Measurements from ENCODE around the gene ZFYVE9. TPM values are rescaled to one million over a fixed set of nuclear protein-coding genes. Genes with fewer than 3 reads are reported as not detected.

Gene ZFYVE9
- total RNA-seq, 1 donor from 2014 or later, result 16.5 TPM

- H3K4me2 ChIP-seq (ENCODE audit: low read length), result no peak overlapping the region
- no peak overlapping the region for H3K9ac ChIP-seq (ENCODE audit: low read length)
- FAIRE-seq (no peak), DNase-seq (ENCODE audit: low read depth) (no peak)
- peaks cover 30% of the 10 kb centered on the region for H4K20me1 ChIP-seq (ENCODE audit: insufficient read depth, low read length)
- Mint-ChIP-seq H3K9me3 (ENCODE audit: unreplicated experiment) (peaks cover 6% of the 10 kb centered on the region), H3K27me3 (ENCODE audit: low read depth, unreplicated experiment) (no peaks in the 10 kb centered on the region), H3K27ac (ENCODE audit: unreplicated experiment) (no peak overlapping the region), H3K4me1 (ENCODE audit: low read depth, unreplicated experiment) (peaks cover 7% of the 10 kb centered on the region), H3K36me3 (ENCODE audit: low read depth, unreplicated experiment) (peaks cover 2% of the 10 kb centered on the region), H3K4me3 (ENCODE audit: unreplicated experiment) (no peak overlapping the region)
- H3K79me2 ChIP-seq (ENCODE audit: insufficient read depth, low read length), result peaks cover 18% of the 10 kb centered on the region
- no peaks in the 10 kb centered on the region for H3K36me3 ChIP-seq (ENCODE audit: insufficient read depth, low read length)
- no peak for TF ChIP-seq CTCF (IDR thresholded peaks at IDR 0.05; ENCODE audit: insufficient read depth, low read depth, low read length)
- no peak for TF ChIP-seq EZH2 (IDR thresholded peaks at IDR 0.05; ENCODE audit: insufficient read depth, low read length)
- peaks cover 7% of the 10 kb centered on the region for H3K4me1 ChIP-seq (ENCODE audit: insufficient read depth, low read length)
- no peaks in the 10 kb centered on the region for H3K9me3 ChIP-seq (ENCODE audit: insufficient read depth, low read depth, low read length)
- no peaks in the 10 kb centered on the region for H3K27me3 ChIP-seq (ENCODE audit: insufficient read depth, low read length)
- H3K4me3 ChIP-seq (ENCODE audit: insufficient read depth, low read depth, low read length), result no peak overlapping the region
- H2AFZ ChIP-seq (ENCODE audit: low read depth, low read length), result no peak overlapping the region
- H3K27ac ChIP-seq (ENCODE audit: low read depth, low read length), result no peak overlapping the region
Observed at GRCh38 chr1:52156460-52156859, 14.6 kb downstream of the ZFYVE9 start.

GRCh38 chr1:52157582-52157981 is 15.7 kb downstream of the ZFYVE9 start:
- H3K27me3 ChIP-seq (ENCODE audit: insufficient read depth, low read length), result no peaks in the 10 kb centered on the region
- DNase-seq (ENCODE audit: low read depth), result peak; percentile 38
- Mint-ChIP-seq H3K9me3 (ENCODE audit: unreplicated experiment) (peaks cover 6% of the 10 kb centered on the region), H3K27ac (ENCODE audit: unreplicated experiment) (no peak overlapping the region), H3K4me3 (ENCODE audit: unreplicated experiment) (no peak overlapping the region), H3K4me1 (ENCODE audit: low read depth, unreplicated experiment) (peaks cover 7% of the 10 kb centered on the region), H3K27me3 (ENCODE audit: low read depth, unreplicated experiment) (no peaks in the 10 kb centered on the region), H3K36me3 (ENCODE audit: low read depth, unreplicated experiment) (peaks cover 2% of the 10 kb centered on the region)
- TF ChIP-seq CTCF (IDR thresholded peaks at IDR 0.05; ENCODE audit: insufficient read depth, low read depth, low read length), result no peak
- no peak for TF ChIP-seq EZH2 (IDR thresholded peaks at IDR 0.05; ENCODE audit: insufficient read depth, low read length)
- no peak overlapping the region for H3K27ac ChIP-seq (ENCODE audit: low read depth, low read length)
- H3K9me3 ChIP-seq (ENCODE audit: insufficient read depth, low read depth, low read length), result no peaks in the 10 kb centered on the region
- H3K9ac ChIP-seq (ENCODE audit: low read length), result no peak overlapping the region
- H3K36me3 ChIP-seq (ENCODE audit: insufficient read depth, low read length), result no peaks in the 10 kb centered on the region
- no peak for FAIRE-seq
- H4K20me1 ChIP-seq (ENCODE audit: insufficient read depth, low read length), result peaks cover 25% of the 10 kb centered on the region
- H2AFZ ChIP-seq (ENCODE audit: low read depth, low read length), result no peak overlapping the region
- no peak overlapping the region for H3K4me3 ChIP-seq (ENCODE audit: insufficient read depth, low read depth, low read length)
- no peak overlapping the region for H3K4me2 ChIP-seq (ENCODE audit: low read length)
- peaks cover 7% of the 10 kb centered on the region for H3K4me1 ChIP-seq (ENCODE audit: insufficient read depth, low read length)
- peaks cover 18% of the 10 kb centered on the region for H3K79me2 ChIP-seq (ENCODE audit: insufficient read depth, low read length)

- no peaks in the 10 kb centered on the region for H3K9me3 ChIP-seq (ENCODE audit: insufficient read depth, low read depth, low read length)
- peaks cover 6% of the 10 kb centered on the region for H3K9me3 Mint-ChIP-seq (ENCODE audit: unreplicated experiment)
- no peaks in the 10 kb centered on the region for H3K27me3 Mint-ChIP-seq (ENCODE audit: low read depth, unreplicated experiment)
- no peaks in the 10 kb centered on the region for H3K27me3 ChIP-seq (ENCODE audit: insufficient read depth, low read length)
- H4K20me1 ChIP-seq (ENCODE audit: insufficient read depth, low read length), result peaks cover 19% of the 10 kb centered on the region
- no peak overlapping the region for H3K4me2 ChIP-seq (ENCODE audit: low read length)
- no peak overlapping the region for H3K9ac ChIP-seq (ENCODE audit: low read length)
- H3K27ac ChIP-seq (ENCODE audit: low read depth, low read length), result no peak overlapping the region
- no peak for DNase-seq (ENCODE audit: low read depth)
- no peak overlapping the region for H3K27ac Mint-ChIP-seq (ENCODE audit: unreplicated experiment)
- H3K4me3 ChIP-seq (ENCODE audit: insufficient read depth, low read depth, low read length), result no peak overlapping the region
- H3K36me3 Mint-ChIP-seq (ENCODE audit: low read depth, unreplicated experiment), result peaks cover 2% of the 10 kb centered on the region
- peaks cover 7% of the 10 kb centered on the region for H3K4me1 Mint-ChIP-seq (ENCODE audit: low read depth, unreplicated experiment)
- peaks cover 7% of the 10 kb centered on the region for H3K4me1 ChIP-seq (ENCODE audit: insufficient read depth, low read length)
- H3K36me3 ChIP-seq (ENCODE audit: insufficient read depth, low read length), result no peaks in the 10 kb centered on the region
- no peak for FAIRE-seq
- H3K4me3 Mint-ChIP-seq (ENCODE audit: unreplicated experiment), result no peak overlapping the region
- H3K79me2 ChIP-seq (ENCODE audit: insufficient read depth, low read length), result peaks cover 13% of the 10 kb centered on the region
- H2AFZ ChIP-seq (ENCODE audit: low read depth, low read length), result no peak overlapping the region
- no peak for TF ChIP-seq CTCF (IDR thresholded peaks at IDR 0.05; ENCODE audit: insufficient read depth, low read depth, low read length)
- no peak for TF ChIP-seq EZH2 (IDR thresholded peaks at IDR 0.05; ENCODE audit: insufficient read depth, low read length)
Observed at GRCh38 chr1:52158218-52158617, 16.3 kb downstream of the ZFYVE9 start.

Measured in astrocyte (in vitro differentiated cells and primary cell).